Activated CD4-positive, alpha-beta memory T cell treated with anti-CD3 and anti-CD28 coated beads for 36 hours (primary cell): ENCODE data around the gene UBE2I. TPM values are rescaled to one million over a fixed set of nuclear protein-coding genes. Genes with fewer than 3 reads are reported as not detected.

Source experiments
- CTCF ChIA-PET: fragments of 350-600 bp; sonication (Branson Sonifier 250); formaldehyde crosslinking; loops from one replicate; lab custom pipeline; 2021; ENCODE audit warnings: antibody characterized with exemption, inconsistent platforms; lab: Charles Lee
- POLR2A ChIA-PET: fragments of 350-600 bp; sonication (Branson Sonifier 250); formaldehyde crosslinking; loops from one replicate; lab custom pipeline; 2021; ENCODE audit warnings: antibody characterized with exemption; lab: Charles Lee
- DNase-seq: peaks from one replicate; pipeline ENCODE4 v3.0.0-alpha.2; 2020
- H3K27ac Mint-ChIP-seq: one replicate; pipeline ENCODE4 v1.8.0; 2021; ENCODE audit warnings: mixed read lengths
- H3K27me3 Mint-ChIP-seq: one replicate; pipeline ENCODE4 v1.8.0; 2021; ENCODE audit warnings: mixed read lengths
- H3K36me3 Mint-ChIP-seq: one replicate; pipeline ENCODE4 v1.8.0; 2021; ENCODE audit warnings: mixed read lengths
- H3K4me1 Mint-ChIP-seq: one replicate; pipeline ENCODE4 v1.8.0; 2021; ENCODE audit warnings: low read depth, mixed read lengths
- H3K4me3 Mint-ChIP-seq: one replicate; pipeline ENCODE4 v1.8.0; 2021; ENCODE audit warnings: mild to moderate bottlenecking, mixed read lengths
- H3K9me3 Mint-ChIP-seq: one replicate; pipeline ENCODE4 v1.8.0; 2021; ENCODE audit warnings: mixed read lengths
- intact Hi-C: fragments of 100-400 bp; cut with micrococcal nuclease; formaldehyde crosslinking; loops from one replicate; pipeline ENCODE4 v1.15.1; 2023
- total RNA-seq, 2 experiments: library from RNA; stranded (reverse); gene quantifications; one replicate each; pipeline ENCODE4 v1.2.3, GENCODE V29; 2021

Gene UBE2I
- total RNA-seq, 2 experiments from 2014 or later = 248 to 249 TPM

GRCh38 chr16:1299868-1300203 is 9.6 kb upstream of the UBE2I start:
- Mint-ChIP-seq H3K9me3 (no peaks in the 10 kb centered on the region), H3K36me3 (no peaks in the 10 kb centered on the region), H3K27ac (no peak overlapping the region), H3K4me1 (peaks cover 24% of the 10 kb centered on the region), H3K4me3 (no peak overlapping the region), H3K27me3 (peaks cover 16% of the 10 kb centered on the region)
- ChIA-PET POLR2A (no interaction called here), CTCF (interaction anchor here (0.6 to 1.7 kb wide), 4 partner anchors 9 to 876 kb away, joined by 3 to 7 read pairs (median 3); no protein-coding TSS in a partner anchor)
- DNase-seq = no peak
- intact Hi-C loops = no loop called here

DNA sequence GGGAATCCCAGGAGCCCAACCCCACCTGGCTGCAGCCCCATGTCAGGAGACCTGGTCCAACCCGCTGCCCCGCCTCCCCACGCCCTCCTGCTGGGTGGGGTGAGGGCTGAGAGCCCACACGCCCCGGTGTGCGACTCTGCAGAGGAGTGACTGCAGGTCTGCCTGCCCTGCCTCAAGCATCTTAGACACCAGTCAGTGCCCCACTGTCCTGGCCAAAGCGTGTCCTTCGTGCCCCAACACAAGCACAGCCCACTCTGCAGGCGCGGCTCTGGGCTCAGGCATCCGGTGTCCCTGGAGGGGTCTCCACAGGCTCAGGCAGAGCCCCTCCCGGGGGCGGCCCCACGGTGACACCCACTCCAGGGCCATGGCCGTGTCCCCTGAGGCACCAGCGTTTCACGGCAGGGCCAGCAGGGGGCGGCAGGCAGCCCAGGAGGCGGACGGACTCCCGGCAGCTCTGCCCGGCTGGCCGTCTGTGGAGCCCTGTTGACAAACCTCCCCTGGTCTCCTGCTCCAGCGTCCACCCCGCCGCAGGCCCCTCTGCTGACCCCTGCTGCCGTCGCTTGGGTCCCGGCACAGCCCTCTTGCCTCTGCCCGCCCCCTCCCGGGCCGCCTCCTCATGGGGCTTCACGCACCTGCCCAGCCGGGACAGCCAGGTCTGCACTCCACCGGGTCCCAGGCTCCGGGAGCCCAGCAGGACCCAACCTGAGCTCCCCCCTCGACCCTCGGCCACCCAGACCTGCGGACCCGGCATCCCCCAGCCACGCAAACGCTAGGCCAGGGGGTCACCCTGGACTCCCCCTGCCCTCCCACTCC is 8.6 kb upstream of the UBE2I start:
- intact Hi-C loops = no loop called here
- no peak overlapping the region for H3K27ac Mint-ChIP-seq
- DNase-seq = peak; percentile 82
- H3K27me3 Mint-ChIP-seq = peaks cover 11% of the 10 kb centered on the region
- no peaks in the 10 kb centered on the region for H3K9me3 Mint-ChIP-seq
- no peak overlapping the region for H3K4me3 Mint-ChIP-seq
- CTCF ChIA-PET = interaction anchor here (0.6 to 1.7 kb wide), 10 partner anchors 8 to 424 kb away, joined by 3 to 7 read pairs (median 3); no protein-coding TSS in a partner anchor
- no peaks in the 10 kb centered on the region for H3K36me3 Mint-ChIP-seq
- peaks cover 27% of the 10 kb centered on the region for H3K4me1 Mint-ChIP-seq
- POLR2A ChIA-PET = interaction anchor here (1.2 kb wide), 1 partner anchor 405 kb away, joined by 3 read pairs; the partner anchor contains the start of gene MAPK8IP3

GRCh38 chr16:1301562-1301961 is 7.9 kb upstream of the UBE2I start:
- ChIA-PET CTCF (interaction anchor here (0.6 to 1.7 kb wide), 9 partner anchors 9 to 106 kb away, joined by 3 to 7 read pairs (median 3); no protein-coding TSS in a partner anchor), POLR2A (interaction anchor here (1.2 kb wide), 1 partner anchor 404 kb away, joined by 3 read pairs; the partner anchor contains the start of gene MAPK8IP3)
- DNase-seq = no peak
- H3K4me3 Mint-ChIP-seq = no peak overlapping the region
- H3K36me3 Mint-ChIP-seq = no peaks in the 10 kb centered on the region
- H3K9me3 Mint-ChIP-seq = no peaks in the 10 kb centered on the region
- H3K27me3 Mint-ChIP-seq = peaks cover 11% of the 10 kb centered on the region
- intact Hi-C loops = no loop called here
- no peak overlapping the region for H3K27ac Mint-ChIP-seq
- peaks cover 29% of the 10 kb centered on the region for H3K4me1 Mint-ChIP-seq

DNA sequence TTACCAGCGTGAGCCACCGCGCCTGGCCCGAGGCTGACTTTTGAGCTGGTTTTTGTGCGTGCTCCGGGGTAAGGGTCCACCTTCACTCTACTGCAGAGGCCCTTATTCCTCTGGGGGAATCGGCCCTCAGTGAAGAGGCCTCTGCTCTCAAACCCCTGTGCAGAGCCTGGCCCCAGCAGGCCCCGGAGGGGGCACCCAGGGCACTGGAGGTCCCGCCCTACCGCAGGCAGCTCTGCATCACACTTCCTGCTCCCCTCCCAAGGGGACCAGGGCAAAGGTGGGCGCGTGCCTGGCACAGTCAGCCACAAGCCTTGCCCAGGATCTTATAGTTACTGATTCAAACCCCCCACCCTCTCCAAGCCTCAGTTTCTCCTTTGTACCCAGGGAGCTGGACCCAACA is 3.6 kb upstream of the UBE2I start:
- POLR2A ChIA-PET = interaction anchor here (0.9 kb wide), 1 partner anchor 115 kb away, joined by 3 read pairs; the partner anchor contains the start of gene UQCC4
- intact Hi-C loops = loop anchor here (5.0 kb wide), 1 partner anchor 306 kb away; the partner anchor contains the start of genes CRAMP1 and IFT140
- peaks cover 4% of the 10 kb centered on the region for H3K9me3 Mint-ChIP-seq
- H3K27me3 Mint-ChIP-seq = no peaks in the 10 kb centered on the region
- no peak overlapping the region for H3K4me3 Mint-ChIP-seq
- no peak for DNase-seq
- H3K4me1 Mint-ChIP-seq = peaks cover 32% of the 10 kb centered on the region
- no peak overlapping the region for H3K27ac Mint-ChIP-seq
- peaks cover 9% of the 10 kb centered on the region for H3K36me3 Mint-ChIP-seq
- CTCF ChIA-PET = interaction anchor here (1.1 kb wide), 1 partner anchor 26 kb away, joined by 3 read pairs; no protein-coding TSS in a partner anchor

DNA sequence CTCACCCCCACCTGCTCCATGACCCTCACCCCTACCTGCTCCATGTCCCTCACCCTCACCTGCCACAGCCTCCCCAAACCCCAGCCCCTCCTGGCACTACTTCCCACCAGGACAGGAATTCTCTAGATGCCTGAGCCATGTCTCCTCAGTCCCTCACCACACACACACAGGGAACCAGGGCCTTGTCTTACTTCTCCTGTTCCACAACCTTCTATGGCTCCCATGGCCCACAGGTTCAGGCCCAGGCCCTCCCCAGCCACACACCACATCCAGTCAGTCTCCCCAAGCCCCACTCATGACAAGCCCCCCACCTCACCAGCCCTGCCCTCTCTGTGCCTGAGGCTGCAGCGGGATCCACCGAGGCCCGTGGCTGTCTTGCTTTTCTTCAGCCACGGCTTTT is 3.1 kb upstream of the UBE2I start:
- Mint-ChIP-seq H3K4me1 (peaks cover 36% of the 10 kb centered on the region), H3K36me3 (peaks cover 13% of the 10 kb centered on the region), H3K9me3 (peaks cover 4% of the 10 kb centered on the region), H3K27me3 (no peaks in the 10 kb centered on the region), H3K27ac (peak overlapping the region; percentile 33), H3K4me3 (no peak overlapping the region)
- POLR2A ChIA-PET = no interaction called here
- DNase-seq = no peak
- intact Hi-C loops = loop anchor here (5.0 kb wide), 1 partner anchor 306 kb away; the partner anchor contains the start of genes CRAMP1 and IFT140
- CTCF ChIA-PET = no interaction called here

GRCh38 chr16:1308036-1308976 is 1.1 kb upstream of the UBE2I start:
- Mint-ChIP-seq H3K4me1 (peaks cover 45% of the 10 kb centered on the region), H3K4me3 (peak overlapping the region; percentile 79), H3K27me3 (no peaks in the 10 kb centered on the region), H3K9me3 (peaks cover 4% of the 10 kb centered on the region), H3K27ac (peak overlapping the region; percentile 98), H3K36me3 (peaks cover 19% of the 10 kb centered on the region)
- CTCF ChIA-PET = no interaction called here
- intact Hi-C loops = loop anchor here (2.0 to 5.0 kb wide), 3 partner anchors 34 to 304 kb away; partner anchors contain the start of genes CRAMP1, IFT140 and UQCC4
- no peak for DNase-seq
- POLR2A ChIA-PET = interaction anchor here (0.6 to 1.6 kb wide), 5 partner anchors 10 to 672 kb away, joined by 3 to 7 read pairs (median 3); partner anchors contain the start of genes MAPK8IP3 and METTL26

GRCh38 chr16:1309888-1310831 is 724 bp downstream of the UBE2I start:
- peaks cover 24% of the 10 kb centered on the region for H3K36me3 Mint-ChIP-seq
- DNase-seq = peak; percentile 74
- CTCF ChIA-PET = interaction anchor here (1.0 to 1.4 kb wide), 2 partner anchors 9 to 21 kb away, joined by 3 read pairs; no protein-coding TSS in a partner anchor

GRCh38 chr16:1310832-1311200 is 1.4 kb downstream of the UBE2I start:
- ChIA-PET POLR2A (no interaction called here), CTCF (interaction anchor here (1.4 kb wide), 1 partner anchor 10 kb away, joined by 3 read pairs; no protein-coding TSS in a partner anchor)
- intact Hi-C loops = no loop called here
- peak overlapping the region; percentile 95 for H3K27ac Mint-ChIP-seq
- H3K9me3 Mint-ChIP-seq = peaks cover 4% of the 10 kb centered on the region
- H3K4me3 Mint-ChIP-seq = peak overlapping the region; percentile 98
- no peaks in the 10 kb centered on the region for H3K27me3 Mint-ChIP-seq
- peaks cover 28% of the 10 kb centered on the region for H3K36me3 Mint-ChIP-seq
- peak; percentile 53 for DNase-seq
- peaks cover 29% of the 10 kb centered on the region for H3K4me1 Mint-ChIP-seq

More at GRCh38 chr16:1309888-1310831, 724 bp downstream of the UBE2I start:
- POLR2A ChIA-PET = interaction anchor here (0.7 to 1.6 kb wide), 5 partner anchors 8 to 110 kb away, joined by 3 to 7 read pairs (median 3); partner anchors contain the start of gene UQCC4
- H3K9me3 Mint-ChIP-seq = peaks cover 4% of the 10 kb centered on the region
- no peaks in the 10 kb centered on the region for H3K27me3 Mint-ChIP-seq
- H3K4me3 Mint-ChIP-seq = peak overlapping the region; percentile 98
- H3K4me1 Mint-ChIP-seq = peaks cover 29% of the 10 kb centered on the region
- H3K27ac Mint-ChIP-seq = peak overlapping the region; percentile 95
- intact Hi-C loops = loop anchor here (2.0 to 5.0 kb wide), 3 partner anchors 33 to 302 kb away; partner anchors contain the start of genes CRAMP1, IFT140 and UQCC4

DNA sequence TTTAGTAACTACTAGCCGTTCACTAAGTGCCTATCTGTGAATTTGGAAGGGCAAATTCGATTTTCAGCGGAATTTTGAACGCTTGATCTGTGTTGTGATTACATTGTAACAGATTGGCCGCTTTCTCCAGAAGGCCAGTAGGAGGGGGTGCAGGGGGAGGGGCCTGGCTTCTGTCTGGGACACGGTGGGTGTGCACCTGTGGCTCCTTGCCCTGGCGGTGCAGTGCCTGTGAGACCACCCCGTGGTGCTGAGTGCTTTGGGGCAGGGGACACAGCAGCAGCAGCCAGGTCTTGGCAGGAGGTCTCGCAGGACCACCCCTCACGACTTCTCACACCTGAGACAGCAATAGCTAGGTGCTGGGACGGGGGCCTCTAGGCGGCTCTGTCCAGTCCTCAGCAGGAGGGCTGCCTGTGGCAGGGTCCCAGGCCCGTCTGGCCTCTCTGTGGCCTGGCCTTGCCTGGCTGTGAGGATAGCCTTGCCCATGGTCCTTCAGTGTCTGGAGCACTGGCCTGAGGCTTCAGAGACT is 1.8 kb downstream of the UBE2I start:
- Mint-ChIP-seq H3K4me3 (peak overlapping the region; percentile 98), H3K36me3 (peaks cover 33% of the 10 kb centered on the region), H3K4me1 (peaks cover 29% of the 10 kb centered on the region), H3K27me3 (no peaks in the 10 kb centered on the region), H3K27ac (peak overlapping the region; percentile 95), H3K9me3 (peaks cover 4% of the 10 kb centered on the region)
- intact Hi-C loops = no loop called here
- ChIA-PET POLR2A (no interaction called here), CTCF (interaction anchor here (1.4 kb wide), 1 partner anchor 10 kb away, joined by 3 read pairs; no protein-coding TSS in a partner anchor)
- DNase-seq = no peak

DNA sequence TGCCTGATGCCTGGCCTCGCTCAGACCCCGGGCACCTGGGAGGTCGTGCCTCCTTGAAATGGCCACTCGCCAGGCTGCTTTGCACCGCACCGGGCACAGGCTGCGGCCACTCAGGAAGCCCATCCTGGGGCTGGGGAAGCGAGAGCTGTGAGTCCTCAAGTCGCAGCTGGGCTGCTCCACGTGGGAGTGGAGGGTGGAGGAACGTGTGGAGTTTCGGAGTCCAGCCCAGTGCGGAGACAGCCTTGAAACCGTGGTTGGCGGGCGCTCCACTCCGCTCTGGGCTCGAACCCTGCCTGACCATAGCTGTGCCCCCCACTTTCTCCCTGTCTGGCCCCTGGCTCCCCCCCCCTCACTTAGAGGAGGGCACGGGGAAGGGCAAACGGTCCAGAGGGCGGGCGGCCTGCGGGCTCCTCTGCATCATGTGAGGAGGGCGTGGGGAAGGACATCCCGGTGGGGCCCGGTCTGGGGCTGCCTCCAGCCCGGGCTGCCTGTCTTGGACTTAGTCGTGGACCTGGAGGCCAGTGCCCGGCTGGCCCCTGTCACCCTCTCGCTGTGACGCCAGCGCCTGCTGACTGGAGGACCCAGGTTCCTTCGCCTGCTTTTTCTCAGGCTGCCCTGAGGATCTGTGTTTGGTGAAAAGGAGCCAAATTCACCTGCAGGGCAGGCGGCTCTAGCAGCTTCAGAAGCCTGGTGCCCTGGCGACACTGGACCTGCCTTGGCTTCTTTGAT is 2.5 kb downstream of the UBE2I start:
- H3K27ac Mint-ChIP-seq = no peak overlapping the region

More for the DNA sequence above, 2.5 kb downstream of the UBE2I start:
- POLR2A ChIA-PET = no interaction called here
- DNase-seq = no peak
- Mint-ChIP-seq H3K9me3 (peaks cover 4% of the 10 kb centered on the region), H3K4me1 (peaks cover 27% of the 10 kb centered on the region), H3K4me3 (peak overlapping the region; percentile 98), H3K36me3 (peaks cover 39% of the 10 kb centered on the region), H3K27me3 (no peaks in the 10 kb centered on the region)
- intact Hi-C loops = no loop called here
- CTCF ChIA-PET = interaction anchor here (1.4 kb wide), 1 partner anchor 11 kb away, joined by 3 read pairs; no protein-coding TSS in a partner anchor
